GM19438 (cell line): ENCODE measurements around the gene TRPV4.

ENCODE experiments used
- ATAC-seq: cut with Tn5 transposase; IDR thresholded peaks from one replicate; pipeline ENCODE4 v1.9.1; 2021; ENCODE audit warnings: low read depth; ENCODE audit not compliant: unreplicated experiment

The TRPV4 gene

GRCh38 chr12:109766251-109766778 is 66.9 kb downstream of the TRPV4 start:
- no peak for ATAC-seq

GRCh38 chr12:109765446-109765810 is 67.8 kb downstream of the TRPV4 start:
- ATAC-seq: no peak

- ATAC-seq: no peak
Measured at GRCh38 chr12:109764776-109765445, 68.3 kb downstream of the TRPV4 start.

- no peak for ATAC-seq
Measured at GRCh38 chr12:109764123-109764522, 69.1 kb downstream of the TRPV4 start.

GRCh38 chr12:109763201-109763841 is 69.9 kb downstream of the TRPV4 start:
- no peak for ATAC-seq

GRCh38 chr12:109762673-109763191 is 70.5 kb downstream of the TRPV4 start:
- ATAC-seq: no peak

- ATAC-seq: no peak
Measured at GRCh38 chr12:109762071-109762672, 71.0 kb downstream of the TRPV4 start.

- no peak for ATAC-seq
Measured at GRCh38 chr12:109760930-109761921, 72.0 kb downstream of the TRPV4 start.

- no peak for ATAC-seq
Measured at GRCh38 chr12:109760031-109760929, 72.9 kb downstream of the TRPV4 start.

GRCh38 chr12:109759595-109759994 is 73.6 kb downstream of the TRPV4 start:
- no peak for ATAC-seq

- ATAC-seq: no peak
Measured at GRCh38 chr12:109758426-109759420, 74.5 kb downstream of the TRPV4 start.

- no peak for ATAC-seq
Measured at GRCh38 chr12:109757671-109758265, 75.4 kb downstream of the TRPV4 start.

GRCh38 chr12:109756457-109756856 is 76.7 kb downstream of the TRPV4 start:
- ATAC-seq: no peak

GRCh38 chr12:109753959-109754358 is 79.2 kb downstream of the TRPV4 start:
- no peak for ATAC-seq

GRCh38 chr12:109753054-109753401 is 80.2 kb downstream of the TRPV4 start:
- no peak for ATAC-seq

- ATAC-seq: no peak
Measured at GRCh38 chr12:109752117-109753053, 80.8 kb downstream of the TRPV4 start.
